GM21529 (cell line): Measurements from ENCODE around the gene ATRNL1.
"Not testable (repeated sequence)": the region's sequence is repeated elsewhere in the genome, so short reads cannot be mapped to it uniquely, and the experiment has no call there.

Source experiments
- ATAC-seq: cut with Tn5 transposase; IDR thresholded peaks from one replicate; pipeline ENCODE4 v1.9.1; 2021; ENCODE audit not compliant: unreplicated experiment

ATRNL1 gene

DNA sequence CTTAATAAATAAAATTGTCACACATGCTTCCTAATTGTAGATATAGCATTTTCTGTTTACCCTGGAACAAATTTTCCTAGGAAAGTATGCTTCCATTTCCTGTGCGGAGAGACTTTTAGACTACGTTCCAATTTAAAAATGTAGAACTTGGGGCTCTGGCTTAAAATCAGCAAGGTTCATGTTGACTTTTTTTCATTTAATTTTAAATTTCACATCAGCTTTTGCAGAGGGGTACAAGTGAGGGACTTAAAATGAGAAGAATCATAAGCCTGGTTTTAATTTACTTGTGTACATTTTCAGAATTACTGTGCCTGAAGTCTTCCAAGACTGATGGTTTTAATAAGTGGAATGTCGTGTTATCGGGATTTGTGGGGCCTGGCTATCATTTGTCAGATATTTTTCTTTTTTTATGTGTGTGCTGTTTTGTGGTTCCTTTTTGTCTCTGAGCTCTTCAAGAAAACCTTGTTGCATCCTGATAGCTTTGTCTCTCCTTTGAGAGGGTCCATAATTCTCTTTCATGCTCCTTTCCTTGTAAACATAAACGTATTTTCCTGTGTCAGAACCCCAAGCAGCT lies 8.8 kb upstream of the ATRNL1 start:
- ATAC-seq = no peak

DNA sequence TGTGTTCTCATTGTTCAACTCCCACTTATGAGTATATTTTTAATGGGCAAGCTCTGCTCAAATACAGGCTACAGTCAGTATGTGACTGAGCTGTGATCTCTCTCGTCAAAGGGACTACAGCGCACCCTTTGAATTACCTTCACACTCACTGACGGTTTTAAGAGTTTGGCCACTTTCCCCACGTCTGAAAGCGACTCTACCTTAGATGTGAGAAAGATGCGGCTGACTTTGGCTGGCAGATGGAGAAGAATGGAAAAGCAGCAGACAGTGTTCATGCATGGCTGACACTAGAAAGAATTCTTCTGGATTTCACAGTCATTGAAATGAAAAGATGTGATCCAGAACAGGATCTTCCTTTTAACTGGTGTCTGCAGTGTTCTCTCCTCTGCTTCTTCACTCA lies 2.0 kb upstream of the ATRNL1 start:
- ATAC-seq = no peak

DNA sequence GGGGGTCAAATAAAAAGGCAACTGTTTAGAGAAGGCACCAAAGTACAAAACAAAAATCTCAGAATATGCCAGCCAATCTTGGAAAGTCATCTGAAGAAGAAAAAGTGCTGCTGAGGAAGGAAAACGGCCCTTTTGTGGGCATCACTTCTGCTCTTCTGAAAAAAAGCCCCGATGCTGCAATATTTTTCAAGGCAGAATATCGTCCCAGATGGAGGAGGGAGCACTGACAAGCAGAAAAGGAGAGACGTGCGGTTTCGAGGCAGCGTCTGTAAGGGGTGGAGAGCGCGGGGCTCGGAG lies 959 bp upstream of the ATRNL1 start:
- ATAC-seq = peak; percentile 12

DNA sequence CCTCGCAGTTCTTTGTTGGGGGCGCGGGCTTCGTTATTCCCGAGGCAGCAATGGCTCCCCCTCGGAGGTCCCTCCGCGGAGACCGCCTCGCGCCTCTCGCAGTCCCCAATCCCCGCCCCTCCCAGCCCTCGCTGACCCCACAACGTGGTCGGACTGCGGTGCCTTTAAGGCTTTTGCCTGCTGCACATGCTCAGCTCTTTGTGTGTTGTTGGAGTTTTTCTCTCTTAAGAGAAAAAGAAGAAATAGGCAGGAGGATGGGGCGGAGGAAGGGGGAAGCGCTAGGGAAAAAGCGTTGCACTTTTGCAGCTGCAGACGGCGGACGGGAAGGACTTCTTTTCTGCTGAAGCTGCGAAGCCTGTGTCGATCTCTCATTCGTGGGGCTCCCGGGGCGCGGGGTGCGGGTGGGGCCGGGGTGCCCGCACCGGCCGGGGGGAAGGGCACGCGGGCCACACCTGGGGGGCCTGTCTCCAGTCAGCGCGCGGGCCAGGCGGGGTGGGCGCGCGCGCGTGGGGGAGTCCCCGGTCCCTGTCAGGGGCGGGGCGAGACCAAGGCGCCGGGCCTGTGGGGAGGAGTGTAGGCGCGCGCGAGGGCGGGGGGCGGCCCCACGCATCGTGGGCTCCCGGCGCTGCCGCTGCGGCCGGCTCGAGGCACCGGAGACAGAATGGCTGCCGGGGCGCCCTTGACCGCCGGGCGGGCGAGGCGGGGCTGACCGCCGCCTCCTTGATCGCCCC lies 445 bp upstream of the ATRNL1 start:
- peak; percentile 75 for ATAC-seq

DNA sequence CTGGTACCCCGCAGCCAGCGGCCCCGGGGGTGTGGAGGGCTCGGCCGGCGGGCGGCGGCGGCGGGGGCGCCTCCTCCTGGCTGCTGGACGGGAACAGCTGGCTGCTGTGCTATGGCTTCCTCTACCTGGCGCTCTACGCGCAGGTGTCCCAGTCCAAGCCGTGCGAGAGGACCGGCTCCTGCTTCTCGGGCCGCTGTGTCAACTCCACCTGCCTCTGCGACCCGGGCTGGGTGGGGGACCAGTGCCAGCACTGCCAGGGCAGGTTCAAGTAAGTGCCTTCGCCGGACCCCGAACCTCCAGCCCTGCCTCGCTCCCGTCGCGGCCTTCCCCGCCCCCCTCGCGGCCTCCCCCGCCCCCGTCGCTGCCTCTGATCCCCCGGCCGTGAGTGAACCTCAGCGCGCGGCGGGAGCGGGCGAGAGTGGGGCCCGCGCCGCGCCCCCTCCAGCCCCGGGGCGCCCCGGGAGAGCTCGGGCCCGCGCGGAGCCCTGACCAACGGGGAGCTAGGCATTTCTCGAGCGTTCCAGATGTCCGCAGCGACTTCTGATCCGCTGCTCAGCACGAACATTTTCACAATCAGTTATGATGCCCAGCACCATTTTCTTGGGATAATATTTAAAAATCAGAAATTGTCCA lies 727 bp downstream of the ATRNL1 start:
- peak; percentile 56 for ATAC-seq

DNA sequence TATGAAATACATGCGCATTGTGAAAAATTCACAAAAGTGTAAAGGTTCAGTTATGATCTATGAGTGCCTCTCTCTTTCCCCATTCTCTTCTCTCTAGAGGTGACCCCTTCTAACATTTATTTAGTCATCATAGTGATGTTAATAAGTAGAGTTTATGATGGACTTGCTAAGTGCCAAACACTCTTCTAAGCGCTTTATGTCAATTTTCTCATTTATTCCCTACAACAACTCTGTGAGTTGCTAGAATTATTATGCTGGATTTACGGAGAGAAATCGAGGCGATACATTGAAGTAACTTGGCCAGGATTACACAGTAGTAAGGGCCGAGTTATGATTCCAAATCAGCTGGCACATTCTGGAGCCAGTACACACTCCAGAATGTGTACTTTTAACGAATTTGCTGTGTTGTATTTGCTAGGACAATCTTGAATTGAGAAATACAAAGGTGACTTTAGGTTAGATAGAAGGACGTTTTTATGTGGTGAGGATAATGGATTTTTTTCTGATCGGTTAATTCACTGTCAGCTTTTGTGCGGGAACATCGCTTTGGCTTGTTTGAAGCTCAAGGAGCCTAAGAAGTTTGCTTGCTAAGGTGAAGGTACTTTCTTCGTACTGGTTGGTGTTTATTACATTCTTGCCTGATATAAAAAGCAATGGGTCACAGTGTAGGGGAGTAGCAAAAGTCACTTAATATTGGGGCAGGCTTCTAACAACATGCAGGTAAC lies 1.4 kb downstream of the ATRNL1 start:
- ATAC-seq = no peak

DNA sequence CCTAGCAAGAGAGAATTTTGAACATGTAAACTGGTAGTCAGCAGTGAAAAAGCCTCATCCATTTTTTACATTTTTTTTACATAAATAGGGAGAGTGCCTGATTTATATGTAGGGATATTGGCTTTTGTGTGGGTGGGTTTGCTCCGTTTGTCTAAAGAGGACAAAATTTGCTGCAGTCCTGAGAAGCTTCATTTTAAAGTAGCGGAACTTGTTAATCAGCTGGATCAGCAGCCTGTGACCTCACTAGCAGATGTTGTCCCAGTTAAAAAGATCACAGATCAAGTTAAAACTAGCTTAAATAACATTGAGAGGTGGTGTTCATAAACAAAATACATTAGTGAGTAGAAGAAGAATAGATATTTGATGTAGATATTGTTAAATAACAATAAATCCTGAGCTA lies 2.6 kb downstream of the ATRNL1 start:
- ATAC-seq = no peak

DNA sequence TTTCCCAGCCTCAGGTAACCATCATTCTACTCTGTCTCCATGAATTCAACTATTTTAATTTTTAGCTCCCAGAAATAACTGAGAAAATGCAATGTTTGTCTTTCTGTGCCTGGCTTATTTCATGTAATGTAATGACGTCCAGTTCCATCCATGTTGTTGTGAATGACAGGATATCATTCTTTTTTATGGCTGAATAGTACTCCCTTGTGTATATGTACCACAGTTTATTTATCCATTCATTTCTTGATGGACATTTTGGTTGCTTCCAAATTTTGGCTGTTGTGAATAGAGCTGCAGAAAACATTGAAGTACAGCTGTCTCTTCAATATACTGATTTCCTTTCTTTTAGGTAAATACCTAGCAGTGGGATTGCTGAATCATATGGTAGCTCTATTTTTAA lies 10.5 kb downstream of the ATRNL1 start:
- no peak for ATAC-seq

DNA sequence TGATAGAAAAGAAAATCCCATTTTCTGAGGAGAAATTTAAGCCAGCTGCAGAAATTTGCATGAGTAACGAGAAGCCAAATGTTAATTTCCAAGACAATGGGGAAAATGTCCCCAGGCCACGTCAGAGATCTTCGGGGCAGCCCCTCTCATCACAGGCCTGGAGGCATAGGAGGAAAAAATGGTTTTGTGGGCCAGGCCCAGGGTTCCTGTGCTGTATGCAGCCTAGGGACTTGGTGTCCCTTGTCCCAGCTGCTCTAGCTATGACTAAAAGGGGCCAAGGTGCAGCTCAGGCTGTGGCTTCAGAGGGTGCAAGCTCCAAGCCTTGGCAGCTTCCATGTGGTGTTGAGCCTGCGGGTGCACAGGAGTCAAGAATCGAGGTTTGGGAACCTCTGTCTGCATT lies 12.2 kb downstream of the ATRNL1 start:
- ATAC-seq = not testable (repeated sequence)

DNA sequence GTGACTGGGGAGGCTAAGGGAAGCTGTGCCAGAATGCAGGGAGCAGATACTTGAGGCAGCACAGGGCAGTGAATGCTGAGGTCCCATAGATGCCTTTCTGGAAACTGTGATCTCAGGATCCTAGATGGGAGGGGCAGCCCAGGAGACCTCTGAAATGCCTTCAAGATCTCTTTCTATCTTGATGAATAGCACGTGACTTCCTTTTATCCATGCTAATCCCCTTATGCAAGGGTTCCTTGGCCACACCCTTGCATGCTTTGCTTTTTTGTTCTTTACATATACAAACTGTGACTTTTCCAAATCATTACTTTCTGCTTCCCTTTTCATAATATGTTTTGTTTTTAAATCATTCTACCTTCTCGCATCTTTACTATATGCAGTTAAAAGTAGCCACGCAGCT lies 14.7 kb downstream of the ATRNL1 start:
- no peak for ATAC-seq

DNA sequence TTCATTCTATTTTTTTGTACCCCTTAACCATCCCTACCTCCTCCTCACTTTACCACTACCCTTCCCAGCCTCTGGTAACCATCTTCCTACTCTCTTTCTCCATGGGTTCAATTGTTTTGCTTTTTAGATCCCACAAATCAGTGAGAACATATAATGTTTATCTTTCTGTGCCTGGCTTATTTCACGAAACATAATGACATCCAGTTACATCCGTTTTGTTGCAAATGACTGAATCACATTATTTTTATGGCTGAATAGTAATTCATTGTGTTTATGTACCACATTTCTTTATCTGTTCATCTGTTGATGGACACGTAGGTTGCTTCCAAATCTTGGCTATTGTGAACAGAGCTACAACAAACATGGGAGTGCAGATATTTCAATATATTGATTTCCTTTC lies 24.1 kb downstream of the ATRNL1 start:
- ATAC-seq = no peak

DNA sequence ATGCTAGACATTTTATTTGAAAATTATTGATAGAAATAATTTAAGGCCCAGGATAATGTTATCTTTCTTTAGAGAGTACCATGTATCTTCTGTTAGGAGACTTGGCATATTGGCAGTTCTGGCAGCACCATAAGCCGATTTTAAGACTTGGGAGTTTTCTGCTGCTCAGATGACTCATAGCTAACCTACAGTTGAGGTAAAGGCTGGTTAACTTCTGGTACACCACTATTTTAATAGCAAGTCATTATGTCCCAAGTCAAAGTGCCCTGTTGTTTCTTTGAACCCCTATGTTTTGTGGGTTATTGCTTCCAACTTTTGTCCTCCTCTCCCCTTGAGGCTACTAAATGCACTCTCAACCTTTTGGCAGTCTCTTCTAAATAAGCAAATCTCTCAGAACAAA lies 25.2 kb downstream of the ATRNL1 start:
- peak; percentile 55 for ATAC-seq

DNA sequence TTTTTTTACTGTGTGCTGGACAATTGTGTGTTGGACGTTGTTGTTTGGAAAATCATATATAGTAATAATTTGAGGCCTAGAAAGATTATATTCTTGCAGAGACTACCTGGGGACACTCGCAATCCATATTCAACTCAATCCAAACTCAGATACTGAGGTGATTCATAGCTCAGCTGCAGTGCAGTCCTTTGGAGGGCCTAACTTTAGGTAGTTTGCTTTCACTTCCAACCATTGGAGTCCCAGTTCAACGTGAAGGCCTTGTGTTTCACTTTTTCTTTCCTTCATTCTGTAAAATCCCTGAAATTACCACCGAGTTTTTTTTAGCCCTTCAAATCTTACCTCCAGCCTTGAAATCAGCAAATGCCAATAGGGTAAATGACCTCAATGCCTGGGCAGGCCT lies 32.3 kb downstream of the ATRNL1 start:
- no peak for ATAC-seq

DNA sequence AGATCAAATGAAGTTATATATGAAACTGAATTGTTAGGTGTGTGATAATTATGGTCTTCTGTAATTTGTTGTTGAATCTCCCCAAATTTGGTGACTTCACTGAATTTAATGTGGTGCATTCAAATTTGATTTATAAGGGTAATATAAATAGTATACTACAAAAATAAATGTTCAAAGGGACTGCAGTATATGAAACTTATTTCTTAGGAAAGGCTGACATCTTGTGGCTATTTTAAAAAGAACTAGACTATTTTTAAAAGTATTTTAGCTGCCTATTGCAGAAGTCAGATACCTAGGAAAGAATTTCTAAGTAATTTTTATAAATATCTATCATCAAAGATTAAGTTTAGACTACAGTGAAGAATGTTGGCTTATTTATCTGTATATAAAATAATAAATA lies 36.6 kb downstream of the ATRNL1 start:
- ATAC-seq = peak; percentile 56

DNA sequence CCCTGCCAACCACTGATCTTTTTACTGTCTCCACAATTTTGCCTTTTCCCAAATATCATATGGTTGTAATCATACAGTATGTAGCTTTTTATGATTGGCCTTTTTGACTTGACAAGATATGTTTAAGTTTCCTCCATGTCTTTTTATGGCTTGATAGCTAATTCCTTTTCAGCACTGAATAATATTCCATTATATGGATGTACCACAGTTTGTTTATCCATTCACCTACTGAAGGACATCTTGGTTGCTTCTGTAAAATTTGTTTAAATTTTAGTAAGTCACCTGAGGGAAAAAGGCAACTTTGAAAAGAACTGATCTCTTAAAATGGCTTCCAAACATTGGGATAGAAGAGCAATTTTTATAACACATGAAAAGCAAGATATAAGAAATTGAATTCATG lies 43.5 kb downstream of the ATRNL1 start:
- no peak for ATAC-seq

DNA sequence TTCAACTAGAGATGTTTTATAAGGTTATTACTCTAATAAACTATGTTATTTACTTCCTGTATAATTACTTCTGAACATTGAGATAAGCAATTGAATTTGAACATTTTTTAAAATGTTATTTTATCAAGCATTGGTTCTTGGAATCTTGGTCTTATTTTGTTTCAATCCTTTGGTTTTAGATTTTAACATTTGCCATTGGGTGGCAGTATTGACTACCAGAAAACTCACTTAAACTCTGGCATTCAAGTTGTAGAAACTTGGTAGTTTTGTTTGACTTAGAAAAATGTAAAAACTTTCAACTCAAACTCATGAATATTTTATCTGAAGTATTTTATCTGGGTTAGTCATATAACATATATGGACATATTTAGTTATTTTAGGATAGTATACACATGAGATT lies 48.1 kb downstream of the ATRNL1 start:
- ATAC-seq = no peak

DNA sequence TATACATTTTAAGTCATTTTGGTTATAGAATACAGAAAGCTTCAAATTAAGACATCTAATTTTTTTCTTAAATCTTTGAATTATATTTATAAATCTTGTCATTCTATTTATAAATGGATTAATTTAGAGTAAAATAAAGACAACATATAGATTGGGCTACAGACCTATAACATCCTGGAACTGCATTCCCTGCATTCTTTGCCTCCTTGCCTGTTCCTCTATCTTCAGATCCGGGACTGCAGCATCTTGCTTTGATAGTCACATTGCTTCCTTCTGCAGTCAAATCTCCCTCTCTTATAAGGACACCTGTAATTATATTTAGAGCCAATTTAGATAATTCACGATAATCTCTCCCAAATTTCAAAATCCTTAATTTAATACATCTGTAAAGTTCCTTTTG lies 64.2 kb downstream of the ATRNL1 start:
- ATAC-seq = no peak

DNA sequence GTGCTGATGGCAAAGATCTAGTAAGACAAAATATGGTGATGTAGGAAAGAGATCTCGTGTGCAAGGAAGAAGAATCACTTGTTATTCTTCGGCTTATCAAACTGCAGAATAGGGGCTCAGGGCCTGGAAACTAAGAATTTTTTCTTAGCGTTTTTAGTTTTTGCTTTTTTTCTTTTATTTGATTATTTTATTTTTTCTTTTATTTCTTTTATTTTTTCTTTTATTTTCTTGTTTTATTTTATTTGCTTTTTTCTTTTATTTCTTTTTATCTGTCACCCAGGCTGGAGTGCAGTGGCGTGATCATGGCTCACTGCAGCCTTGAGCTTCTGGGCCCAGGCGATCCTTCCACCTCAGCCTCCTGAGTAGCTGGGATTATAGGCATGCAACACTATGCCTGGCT lies 70.0 kb downstream of the ATRNL1 start:
- ATAC-seq = no peak

DNA sequence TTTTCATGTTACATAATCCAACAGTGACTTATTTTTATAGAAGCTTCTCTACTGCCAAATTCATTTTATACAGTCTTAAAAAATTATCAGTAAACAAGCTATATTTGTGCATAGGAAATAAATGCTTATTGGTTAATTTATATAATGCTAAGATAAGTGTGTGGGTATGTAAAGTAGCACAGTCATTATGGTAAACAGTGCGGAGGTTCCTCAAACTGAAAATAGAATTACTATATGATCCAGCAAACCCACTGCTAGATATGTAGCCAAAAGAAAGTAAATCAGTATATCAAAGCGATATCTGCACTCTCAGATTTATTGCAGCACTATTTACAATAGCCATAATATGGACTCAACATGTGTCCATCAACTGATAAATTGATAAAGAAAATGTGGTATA lies 71.1 kb downstream of the ATRNL1 start:
- no peak for ATAC-seq

DNA sequence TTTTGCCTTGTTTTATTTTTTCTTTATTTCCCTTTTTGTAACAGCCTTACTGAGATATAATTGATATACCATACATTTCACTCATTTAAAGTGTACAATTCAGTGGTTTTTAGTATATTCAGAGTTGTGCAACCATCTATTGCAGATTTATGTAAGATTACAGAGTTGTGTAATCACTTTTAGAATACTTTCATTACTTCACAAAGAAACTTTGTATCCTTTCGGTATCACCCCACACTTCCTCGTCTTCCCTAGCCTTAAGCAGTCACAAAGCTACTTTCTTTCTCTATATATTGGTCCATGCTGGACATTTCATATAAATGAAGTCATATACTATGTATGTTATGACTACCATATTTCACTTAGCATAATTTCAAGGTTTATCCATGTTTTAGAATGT lies 74.6 kb downstream of the ATRNL1 start:
- ATAC-seq = no peak

DNA sequence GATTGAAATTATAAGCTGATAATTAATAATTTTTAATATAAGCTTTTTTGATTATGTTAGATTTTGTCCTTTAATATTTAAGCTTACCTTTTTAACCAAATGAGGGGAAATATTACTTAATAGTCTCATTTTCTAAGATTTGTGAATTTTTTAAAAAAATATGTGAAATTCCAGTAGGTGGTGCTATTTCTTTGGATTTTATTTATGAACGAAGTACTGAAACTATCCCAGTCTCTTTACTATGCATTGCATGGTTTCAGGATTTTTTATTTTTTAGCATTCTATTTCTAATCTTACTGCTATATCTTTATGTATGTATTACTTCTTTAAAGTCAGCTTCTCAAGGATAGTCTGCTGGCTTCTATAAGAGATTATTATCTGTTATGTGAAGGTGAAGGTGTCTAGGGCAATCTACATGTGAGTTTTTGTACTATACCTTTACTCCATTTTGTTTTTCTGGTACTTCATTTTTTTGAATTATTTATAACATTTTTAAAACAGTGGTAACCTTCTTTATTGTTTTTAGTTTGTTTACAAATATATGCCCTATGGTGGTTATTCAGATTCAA lies 78.3 kb downstream of the ATRNL1 start:
- no peak for ATAC-seq

DNA sequence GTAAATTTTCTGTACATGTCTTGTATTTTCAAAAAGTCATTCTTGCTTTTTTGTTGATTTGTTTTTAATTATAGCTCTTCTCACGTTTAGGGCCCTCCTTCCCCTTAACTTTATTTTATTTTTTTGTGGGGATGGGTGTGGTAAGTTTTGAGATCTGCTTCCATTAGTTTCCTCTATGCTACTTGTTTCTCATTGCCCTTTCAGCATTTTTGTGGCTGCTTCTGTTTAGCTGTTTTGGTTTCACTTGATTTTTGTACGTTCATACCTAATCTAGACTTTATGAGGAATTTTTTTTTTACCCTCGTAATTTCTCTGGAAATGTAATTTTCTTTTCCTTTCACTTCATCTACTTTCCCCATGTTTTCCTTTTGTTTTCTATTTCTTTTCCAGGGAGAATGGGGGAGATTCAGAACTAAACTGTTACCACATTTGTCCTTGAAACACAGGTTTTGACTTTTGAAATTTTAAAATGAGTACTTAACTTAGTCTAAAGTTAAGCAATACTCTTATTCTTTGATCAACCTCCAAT lies 80.8 kb downstream of the ATRNL1 start:
- ATAC-seq = no peak
